Measurements from ENCODE around the gene SHISA7. TPM values are rescaled to one million over a fixed set of nuclear protein-coding genes. Genes with fewer than 3 reads are reported as not detected.
"Not testable (repeated sequence)": the region's sequence is repeated elsewhere in the genome, so short reads cannot be mapped to it uniquely, and the experiment has no call there.

Gene SHISA7
- total and polyA plus RNA-seq, 2 experiments from 2014 or later: not detected

- Histone ChIP-seq H3K9ac (peak overlapping the region; percentile 78), H3K79me2 (ENCODE audit: insufficient read depth) (peaks cover 40% of the 10 kb centered on the region), H4K20me1 (ENCODE audit: insufficient read depth) (no peaks in the 10 kb centered on the region), H3F3A (ENCODE audit: insufficient read depth) (no peaks in the 10 kb centered on the region), H3K9me3 (ENCODE audit: low read depth) (no peaks in the 10 kb centered on the region), H2AFZ (peak overlapping the region; percentile 90), H3K4me2 (ENCODE audit: unreplicated experiment) (peak overlapping the region; percentile 79), H3K27me3 (replicated peaks; ENCODE audit: insufficient read depth) (no peaks in the 10 kb centered on the region), H3K4me3 (peak overlapping the region; percentile 69), H3K36me3 (ENCODE audit: low read depth) (peaks cover 4% of the 10 kb centered on the region; the same call in 1 of the 2 replicates), H3K9me2 (ENCODE audit: insufficient read depth) (no peaks in the 10 kb centered on the region), H3K4me1 (ENCODE audit: insufficient read depth) (peaks cover 14% of the 10 kb centered on the region; the same call in 1 of the 2 replicates), H3K27ac (peak overlapping the region; percentile 97)
- 34 to 36% methylated on average over 9 of the region's 9 CpGs for WGBS, 2 experiments (ENCODE audit: low coverage in 1 of 2, low lambda C conversion rate in 2 of 2, missing lambda C conversion rate in 2 of 2)
- TF ChIP-seq EZH2phosphoT487 (IDR thresholded peaks at IDR 0.05; ENCODE audit: insufficient read depth, low read depth): no peak
- TF ChIP-seq EZH2 (IDR thresholded peaks at IDR 0.05; ENCODE audit: insufficient read depth, poor library complexity, severe bottlenecking): no peak
- in situ Hi-C loops (cut with MboI): no loop called here
- DNase-seq: no peak
Observed at GRCh38 chr19:55408533-55408872, 34.6 kb downstream of the SHISA7 start.

GRCh38 chr19:55407800-55408532, 35.1 kb downstream of the SHISA7 start:
- Histone ChIP-seq H3K9ac (peak overlapping the region; percentile 98), H3K79me2 (ENCODE audit: insufficient read depth) (peaks cover 46% of the 10 kb centered on the region), H3K36me3 (ENCODE audit: low read depth) (peaks cover 8% of the 10 kb centered on the region; the same call in 1 of the 2 replicates), H3K9me2 (ENCODE audit: insufficient read depth) (no peaks in the 10 kb centered on the region), H3K27me3 (replicated peaks; ENCODE audit: insufficient read depth) (no peaks in the 10 kb centered on the region), H3K4me3 (peak overlapping the region; percentile 92), H4K20me1 (ENCODE audit: insufficient read depth) (no peaks in the 10 kb centered on the region), H3K27ac (peak overlapping the region; percentile 97), H3K4me1 (ENCODE audit: insufficient read depth) (peaks cover 14% of the 10 kb centered on the region; the same call in 1 of the 2 replicates), H3F3A (ENCODE audit: insufficient read depth) (peaks cover 5% of the 10 kb centered on the region; the same call in 1 of the 2 replicates), H2AFZ (peak overlapping the region; percentile 90), H3K4me2 (ENCODE audit: unreplicated experiment) (peak overlapping the region; percentile 79), H3K9me3 (ENCODE audit: low read depth) (no peaks in the 10 kb centered on the region)
- TF ChIP-seq EZH2 (IDR thresholded peaks at IDR 0.05; ENCODE audit: insufficient read depth, poor library complexity, severe bottlenecking) (no peak), EZH2phosphoT487 (IDR thresholded peaks at IDR 0.05; ENCODE audit: insufficient read depth, low read depth) (no peak)
- in situ Hi-C loops (cut with MboI): no loop called here
- 1% methylated on average over 40 to 72 of the region's 72 CpGs for WGBS, 2 experiments (ENCODE audit: low coverage in 1 of 2, low lambda C conversion rate in 2 of 2, missing lambda C conversion rate in 2 of 2)
- peak; percentile 100 for DNase-seq

GRCh38 chr19:55407550-55407799, 35.6 kb downstream of the SHISA7 start, which contains the start of gene UBE2S:
Gene UBE2S, minus strand, starts transcription at chr19:55407788. Its CDS starts 199 bp downstream, at chr19:55407589.
- DNase-seq; H3K36me3 ChIP-seq (ENCODE audit: low read depth); H4K20me1 ChIP-seq (ENCODE audit: insufficient read depth); H3F3A ChIP-seq (ENCODE audit: insufficient read depth); H3K27me3 ChIP-seq (replicated peaks; ENCODE audit: insufficient read depth); H3K9me3 ChIP-seq (ENCODE audit: low read depth); in situ Hi-C loops (cut with MboI); H3K9me2 ChIP-seq (ENCODE audit: insufficient read depth): not testable (repeated sequence)
- H3K4me3 ChIP-seq: peak within 1 kb of the TSS; percentile 92
- H3K4me1 ChIP-seq (ENCODE audit: insufficient read depth): peaks cover 14% of the 10 kb centered on the region; the same call in 1 of the 2 replicates
- peak within 1 kb of the TSS; percentile 97 for H3K27ac ChIP-seq
- WGBS, 2 experiments (ENCODE audit: low coverage in 1 of 2, low lambda C conversion rate in 2 of 2, missing lambda C conversion rate in 2 of 2): 1 to 3% methylated on average over 16 to 18 of the region's 36 CpGs
- H3K9ac ChIP-seq: peak within 1 kb of the TSS; percentile 98
- H2AFZ ChIP-seq: peak within 1 kb of the TSS; percentile 90
- H3K4me2 ChIP-seq (ENCODE audit: unreplicated experiment): peak within 1 kb of the TSS; percentile 79
- H3K79me2 ChIP-seq (ENCODE audit: insufficient read depth): peaks cover 51% of the 10 kb centered on the region

GRCh38 chr19:55406826-55407549, 36.1 kb downstream of the SHISA7 start:
- Histone ChIP-seq H3K79me2 (ENCODE audit: insufficient read depth) (peaks cover 54% of the 10 kb centered on the region), H3K9me3 (ENCODE audit: low read depth) (no peaks in the 10 kb centered on the region), H3K4me3 (peak overlapping the region; percentile 92), H4K20me1 (ENCODE audit: insufficient read depth) (no peaks in the 10 kb centered on the region; the same call in 1 of the 2 replicates), H3K27ac (peak overlapping the region; percentile 97), H3K27me3 (replicated peaks; ENCODE audit: insufficient read depth) (no peaks in the 10 kb centered on the region), H3K9me2 (ENCODE audit: insufficient read depth) (no peaks in the 10 kb centered on the region), H3F3A (ENCODE audit: insufficient read depth) (peaks cover 15% of the 10 kb centered on the region; the same call in 1 of the 2 replicates), H3K4me1 (ENCODE audit: insufficient read depth) (peaks cover 14% of the 10 kb centered on the region; the same call in 1 of the 2 replicates), H3K36me3 (ENCODE audit: low read depth) (peaks cover 8% of the 10 kb centered on the region; the same call in 1 of the 2 replicates), H2AFZ (0 out of 2 replicates have a peak overlapping the region, but pooled peaks have one; percentile 5), H3K9ac (peak overlapping the region; percentile 98), H3K4me2 (ENCODE audit: unreplicated experiment) (peak overlapping the region; percentile 63)
- WGBS, 2 experiments (ENCODE audit: low coverage in 1 of 2, low lambda C conversion rate in 2 of 2, missing lambda C conversion rate in 2 of 2): 8 to 12% methylated on average over 29 to 31 of the region's 35 CpGs
- in situ Hi-C loops (cut with MboI): no loop called here
- TF ChIP-seq EZH2 (IDR thresholded peaks at IDR 0.05; ENCODE audit: insufficient read depth, poor library complexity, severe bottlenecking) (no peak), EZH2phosphoT487 (IDR thresholded peaks at IDR 0.05; ENCODE audit: insufficient read depth, low read depth) (no peak)
- DNase-seq: peak; percentile 81
